ENCODE data around the gene ORC6.

ORC6 gene

GRCh38 chr16:46690281-46691178, 1.1 kb downstream of the ORC6 start:
- H3K4me2 ChIP-seq: peak overlapping the region; percentile 71
- peak overlapping the region; percentile 85 for H3K27ac ChIP-seq
- H3K79me2 ChIP-seq (ENCODE audit: insufficient read depth, low read depth): peaks cover 54% of the 10 kb centered on the region
- no peak overlapping the region for H3K4me3 ChIP-seq (IDR thresholded peaks at IDR 0.05; ENCODE audit: insufficient read depth, low read depth, low read length)
- TF ChIP-seq CTCF (conservative IDR thresholded peaks at IDR 0.05; ENCODE audit: low read depth, low read length): peak; percentile 12; the same call in 1 of the 2 replicates
- H3K36me3 ChIP-seq (ENCODE audit: insufficient read depth): peaks cover 11% of the 10 kb centered on the region; the same call in 1 of the 2 replicates
- H2AFZ ChIP-seq (ENCODE audit: low read depth): peak overlapping the region; percentile 89
- no peaks in the 10 kb centered on the region for H3K27me3 ChIP-seq (ENCODE audit: insufficient read depth, low read depth)
- peaks cover 4% of the 10 kb centered on the region; the same call in 1 of the 2 replicates for H4K20me1 ChIP-seq (ENCODE audit: insufficient read depth)
- peaks cover 37% of the 10 kb centered on the region for H3K4me1 ChIP-seq (ENCODE audit: low read depth, poor library complexity, severe bottlenecking)
- H3K9ac ChIP-seq: peak overlapping the region; percentile 88; the same call in 1 of the 2 replicates

GRCh38 chr16:46691726-46692125, 2.3 kb downstream of the ORC6 start:
- H3K4me2 ChIP-seq: peak overlapping the region; percentile 71
- peaks cover 11% of the 10 kb centered on the region; the same call in 1 of the 2 replicates for H3K36me3 ChIP-seq (ENCODE audit: insufficient read depth)
- H3K4me3 ChIP-seq (IDR thresholded peaks at IDR 0.05; ENCODE audit: insufficient read depth, low read depth, low read length): no peak overlapping the region
- H4K20me1 ChIP-seq (ENCODE audit: insufficient read depth): 0 out of 2 replicates have a peak, but pooled peaks cover 4% of the 10 kb centered on the region
- no peak overlapping the region for H3K9ac ChIP-seq
- no peak overlapping the region for H3K27ac ChIP-seq
- H3K79me2 ChIP-seq (ENCODE audit: insufficient read depth, low read depth): peaks cover 42% of the 10 kb centered on the region
- TF ChIP-seq CTCF (conservative IDR thresholded peaks at IDR 0.05; ENCODE audit: low read depth, low read length): no peak
- H3K4me1 ChIP-seq (ENCODE audit: low read depth, poor library complexity, severe bottlenecking): peaks cover 27% of the 10 kb centered on the region
- no peak overlapping the region for H2AFZ ChIP-seq (ENCODE audit: low read depth)
- H3K27me3 ChIP-seq (ENCODE audit: insufficient read depth, low read depth): no peaks in the 10 kb centered on the region

GRCh38 chr16:46693598-46693997, 4.1 kb downstream of the ORC6 start:
- peaks cover 24% of the 10 kb centered on the region for H3K79me2 ChIP-seq (ENCODE audit: insufficient read depth, low read depth)
- no peak overlapping the region for H3K4me3 ChIP-seq (IDR thresholded peaks at IDR 0.05; ENCODE audit: insufficient read depth, low read depth, low read length)
- no peak for TF ChIP-seq CTCF (conservative IDR thresholded peaks at IDR 0.05; ENCODE audit: low read depth, low read length)
- no peak overlapping the region for H3K4me2 ChIP-seq
- H3K4me1 ChIP-seq (ENCODE audit: low read depth, poor library complexity, severe bottlenecking): peaks cover 14% of the 10 kb centered on the region
- no peak overlapping the region for H2AFZ ChIP-seq (ENCODE audit: low read depth)
- H3K27me3 ChIP-seq (ENCODE audit: insufficient read depth, low read depth): no peaks in the 10 kb centered on the region
- no peak overlapping the region for H3K9ac ChIP-seq
- H4K20me1 ChIP-seq (ENCODE audit: insufficient read depth): 0 out of 2 replicates have a peak, but pooled peaks cover 4% of the 10 kb centered on the region
- H3K27ac ChIP-seq: no peak overlapping the region
- peaks cover 11% of the 10 kb centered on the region; the same call in 1 of the 2 replicates for H3K36me3 ChIP-seq (ENCODE audit: insufficient read depth)

GRCh38 chr16:46695937-46696336, 6.5 kb downstream of the ORC6 start:
- Histone ChIP-seq H2AFZ (ENCODE audit: low read depth) (no peak overlapping the region), H3K27me3 (ENCODE audit: insufficient read depth, low read depth) (no peaks in the 10 kb centered on the region), H3K4me3 (IDR thresholded peaks at IDR 0.05; ENCODE audit: insufficient read depth, low read depth, low read length) (no peak overlapping the region), H3K9ac (no peak overlapping the region), H3K27ac (no peak overlapping the region), H3K79me2 (ENCODE audit: insufficient read depth, low read depth) (peaks cover 15% of the 10 kb centered on the region), H4K20me1 (ENCODE audit: insufficient read depth) (0 out of 2 replicates have a peak, but pooled peaks cover 3% of the 10 kb centered on the region), H3K4me1 (ENCODE audit: low read depth, poor library complexity, severe bottlenecking) (peaks cover 13% of the 10 kb centered on the region), H3K4me2 (no peak overlapping the region), H3K36me3 (ENCODE audit: insufficient read depth) (peaks cover 11% of the 10 kb centered on the region; the same call in 1 of the 2 replicates)
- no peak for TF ChIP-seq CTCF (conservative IDR thresholded peaks at IDR 0.05; ENCODE audit: low read depth, low read length)
